Smooth muscle cell (in vitro differentiated cells): ENCODE results near the gene CDKAL1. TPM values are rescaled to one million over a fixed set of nuclear protein-coding genes. Genes with fewer than 3 reads are reported as not detected.

Source experiments
- polyA plus RNA-seq: library from polyadenylated mRNA; unstranded; fragments of >200 nt; fragmentation: Nextera tagmentation; extraction: Ambion mirVana; gene quantifications from 2 replicates; pipeline ENCODE4 v1.2.1, GENCODE V29; 2016
- small RNA-seq: library from RNA; depleted of rRNA; stranded (forward); fragments of <200 nt; gene quantifications from one replicate; pipeline ENCODE3, GENCODE V24; 2014
- total RNA-seq: library from RNA; depleted of rRNA; stranded (reverse); fragments of >200 nt; gene quantifications from 2 replicates; pipeline ENCODE4 v1.2.3, GENCODE V29; 2014

CDKAL1 gene
- total and polyA plus RNA-seq, 2 experiments from 2014 or later, result 16.5 to 16.6 TPM

Small RNAs within 50 kb of the gene (small RNA-seq; reads per million reads assigned to genes)
- not detected for gene RF00019
- gene RNU6-150P, result not detected

Other genes starting within 250 kb of the CDKAL1 start
- gene E2F3, start 132.6 kb upstream of the CDKAL1 start, total RNA-seq, result 12.6 and 16.3 TPM in 2 replicates
- 7.9 and 9.6 TPM in 2 replicates for gene E2F3, start 132.6 kb upstream of the CDKAL1 start, polyA plus RNA-seq